Measurements from ENCODE around the gene NCOA1. TPM values are rescaled to one million over a fixed set of nuclear protein-coding genes. Genes with fewer than 3 reads are reported as not detected.
A peak's percentile ranks its signal among the peaks of the same experiment; 100 is the strongest.

NCOA1 gene
- total RNA-seq, 1 donor from 2014 or later = 46.9 TPM

DNA sequence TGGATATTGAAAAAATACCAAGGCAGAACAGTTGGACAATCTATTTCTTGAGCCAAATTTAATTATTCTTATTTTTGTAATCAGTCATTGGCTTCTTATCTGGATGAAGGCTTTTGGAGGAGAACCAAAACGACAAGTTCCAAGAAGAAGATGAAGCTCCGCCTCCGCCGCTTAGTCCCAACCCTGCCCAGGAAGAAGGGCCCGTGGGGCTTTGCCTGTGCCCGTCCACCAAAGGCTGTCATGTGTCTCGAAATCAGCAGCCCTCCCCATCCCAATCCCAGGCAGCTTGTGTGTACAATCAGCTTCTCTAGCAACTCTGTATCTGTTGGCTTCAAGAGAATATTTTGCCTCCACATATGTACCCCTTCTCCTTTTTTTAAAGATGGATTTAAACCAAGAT, 277.5 kb downstream of the NCOA1 start:
- intact Hi-C loops (cut with DNase I) = no loop called here
- Histone ChIP-seq H3K4me3 (no peak overlapping the region), H3K27ac (no peak overlapping the region), H3K36me3 (peaks cover 60% of the 10 kb centered on the region), H3K27me3 (no peaks in the 10 kb centered on the region), H3K4me1 (no peaks in the 10 kb centered on the region), H3K9me3 (no peaks in the 10 kb centered on the region)
- ATAC-seq (no peak), DNase-seq (no peak)
- TF ChIP-seq, protein P1, sequence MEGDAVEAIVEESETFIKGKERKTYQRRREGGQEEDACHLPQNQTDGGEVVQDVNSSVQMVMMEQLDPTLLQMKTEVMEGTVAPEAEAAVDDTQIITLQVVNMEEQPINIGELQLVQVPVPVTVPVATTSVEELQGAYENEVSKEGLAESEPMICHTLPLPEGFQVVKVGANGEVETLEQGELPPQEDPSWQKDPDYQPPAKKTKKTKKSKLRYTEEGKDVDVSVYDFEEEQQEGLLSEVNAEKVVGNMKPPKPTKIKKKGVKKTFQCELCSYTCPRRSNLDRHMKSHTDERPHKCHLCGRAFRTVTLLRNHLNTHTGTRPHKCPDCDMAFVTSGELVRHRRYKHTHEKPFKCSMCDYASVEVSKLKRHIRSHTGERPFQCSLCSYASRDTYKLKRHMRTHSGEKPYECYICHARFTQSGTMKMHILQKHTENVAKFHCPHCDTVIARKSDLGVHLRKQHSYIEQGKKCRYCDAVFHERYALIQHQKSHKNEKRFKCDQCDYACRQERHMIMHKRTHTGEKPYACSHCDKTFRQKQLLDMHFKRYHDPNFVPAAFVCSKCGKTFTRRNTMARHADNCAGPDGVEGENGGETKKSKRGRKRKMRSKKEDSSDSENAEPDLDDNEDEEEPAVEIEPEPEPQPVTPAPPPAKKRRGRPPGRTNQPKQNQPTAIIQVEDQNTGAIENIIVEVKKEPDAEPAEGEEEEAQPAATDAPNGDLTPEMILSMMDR (IDR thresholded peaks at IDR 0.05) = no peak

DNA sequence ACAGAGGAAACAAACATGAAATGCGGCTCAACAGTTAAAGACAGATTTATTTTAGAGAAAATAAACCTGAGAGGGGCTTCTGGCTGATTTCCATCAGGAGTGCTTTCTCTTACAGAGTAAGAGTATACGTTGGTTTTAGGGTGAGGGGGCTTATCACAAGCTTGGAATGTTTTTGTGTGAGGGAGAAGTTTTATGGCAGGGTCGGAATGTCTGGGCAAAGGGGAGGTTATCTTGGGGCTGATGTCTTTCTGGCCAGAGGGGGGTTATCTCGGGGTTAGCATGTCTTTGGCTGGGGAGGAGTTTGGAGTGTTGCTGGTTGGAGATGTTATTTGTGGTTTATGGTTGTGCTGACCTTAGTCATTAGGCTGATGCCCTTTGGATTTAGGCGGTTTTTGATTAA, 280.0 kb downstream of the NCOA1 start:
- DNase-seq = no peak
- no peak for ATAC-seq
- no peaks in the 10 kb centered on the region for H3K4me1 ChIP-seq
- H3K27ac ChIP-seq = no peak overlapping the region
- intact Hi-C loops (cut with DNase I) = no loop called here
- H3K4me3 ChIP-seq = no peak overlapping the region
- no peaks in the 10 kb centered on the region for H3K27me3 ChIP-seq
- H3K9me3 ChIP-seq = no peaks in the 10 kb centered on the region
- peaks cover 36% of the 10 kb centered on the region for H3K36me3 ChIP-seq
- TF ChIP-seq, protein P1 (IDR thresholded peaks at IDR 0.05) = no peak

DNA sequence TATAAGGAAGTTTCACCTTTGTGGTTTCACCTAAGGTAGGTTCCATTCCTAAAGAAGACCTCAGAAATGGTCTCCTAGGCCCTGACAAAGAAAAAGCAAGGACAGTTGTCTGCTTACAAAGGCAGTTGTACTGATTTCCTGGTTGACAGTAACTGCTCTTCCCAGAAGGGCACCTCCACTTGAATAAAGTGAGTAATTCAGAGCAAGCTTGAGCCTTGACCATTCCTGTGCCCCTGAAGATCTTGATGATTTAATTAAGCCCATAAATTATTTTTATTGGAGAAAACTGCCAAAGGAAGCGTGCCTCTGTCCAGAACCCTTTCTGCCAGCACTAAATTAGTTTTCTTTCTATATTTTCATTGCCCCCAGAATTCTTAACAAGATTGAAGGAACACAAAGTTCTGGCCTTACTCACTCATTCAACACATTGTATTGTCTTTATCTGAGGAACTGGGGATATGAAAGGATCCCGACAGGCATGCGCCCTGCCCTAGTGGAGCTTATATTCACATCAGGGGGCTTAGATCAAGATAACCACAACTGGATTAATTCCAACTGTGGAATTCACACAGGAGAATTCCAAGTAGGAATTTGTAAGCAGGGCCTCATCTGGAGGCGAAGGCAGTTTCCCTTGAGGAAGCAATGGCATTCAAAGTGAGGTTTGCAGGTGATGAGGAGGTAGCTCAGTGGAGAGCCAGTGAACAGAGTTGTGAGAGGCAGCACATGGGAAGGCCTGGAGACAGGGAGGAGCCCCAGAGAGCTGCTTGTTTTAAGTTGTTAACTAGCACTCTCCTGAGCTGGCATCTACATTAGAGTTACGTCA, 280.9 kb downstream of the NCOA1 start:
- peak; percentile 95 for ATAC-seq

DNA sequence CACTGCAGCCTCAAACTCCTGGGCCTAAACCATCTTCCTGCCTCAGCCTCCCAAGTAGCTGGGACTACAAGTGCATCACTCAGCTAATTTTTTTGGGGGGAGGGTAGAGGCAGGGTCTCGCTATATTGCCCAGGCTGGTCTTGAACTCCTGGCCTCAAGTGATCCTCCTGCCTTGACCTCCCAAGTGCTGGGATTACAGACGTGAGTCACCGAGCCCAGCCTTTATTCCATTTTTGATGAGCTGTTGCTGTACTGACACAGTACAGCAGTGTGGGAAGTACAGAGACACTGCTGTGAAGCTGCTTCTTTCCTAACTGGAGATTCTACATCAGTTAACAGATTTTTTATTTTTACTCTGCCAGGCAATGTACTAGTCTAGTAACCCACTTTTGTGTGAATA, 283.3 kb downstream of the NCOA1 start:
- H3K27me3 ChIP-seq = no peaks in the 10 kb centered on the region
- peaks cover 7% of the 10 kb centered on the region for H3K4me1 ChIP-seq
- H3K9me3 ChIP-seq = no peaks in the 10 kb centered on the region
- no peak overlapping the region for H3K27ac ChIP-seq
- H3K4me3 ChIP-seq = no peak overlapping the region
- TF ChIP-seq, protein P1 (IDR thresholded peaks at IDR 0.05) = no peak
- intact Hi-C loops (cut with DNase I) = no loop called here
- DNase-seq (no peak), ATAC-seq (no peak)
- peaks cover 9% of the 10 kb centered on the region for H3K36me3 ChIP-seq

More for the DNA sequence above, 280.9 kb downstream of the NCOA1 start:
- Histone ChIP-seq H3K27me3 (no peaks in the 10 kb centered on the region), H3K4me3 (no peak overlapping the region), H3K4me1 (no peaks in the 10 kb centered on the region), H3K36me3 (peaks cover 30% of the 10 kb centered on the region), H3K27ac (no peak overlapping the region), H3K9me3 (no peaks in the 10 kb centered on the region)
- TF ChIP-seq, protein P1 (IDR thresholded peaks at IDR 0.05) = no peak
- DNase-seq = no peak
- intact Hi-C loops (cut with DNase I) = no loop called here

DNA sequence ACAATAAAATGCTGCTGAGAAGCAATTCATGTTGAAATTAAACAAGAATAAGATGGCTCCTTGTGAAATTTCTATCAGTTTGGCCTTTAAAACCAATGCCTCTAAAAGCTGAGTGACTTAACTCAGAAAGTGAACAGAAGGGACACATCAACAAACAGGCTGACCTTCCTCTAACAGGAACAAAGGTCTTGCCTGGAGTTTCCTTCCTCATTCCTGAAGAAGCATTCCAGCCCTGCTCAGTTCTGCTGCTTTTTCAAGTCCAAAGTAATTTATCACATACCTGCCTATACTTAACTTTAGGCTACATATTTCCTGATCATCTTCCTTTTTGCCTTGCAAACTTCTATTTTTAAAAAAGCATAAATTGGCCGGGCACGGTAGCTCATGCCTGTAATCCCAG, 288.1 kb downstream of the NCOA1 start:
- Histone ChIP-seq H3K4me1 (peaks cover 9% of the 10 kb centered on the region), H3K27ac (peak overlapping the region; percentile 0), H3K9me3 (no peaks in the 10 kb centered on the region), H3K36me3 (no peaks in the 10 kb centered on the region), H3K4me3 (no peak overlapping the region), H3K27me3 (no peaks in the 10 kb centered on the region)
- intact Hi-C loops (cut with DNase I) = no loop called here
- DNase-seq = no peak
- ATAC-seq = peak; percentile 76
- TF ChIP-seq, protein P1 (IDR thresholded peaks at IDR 0.05) = no peak
